ENCODE measurements around the gene AP3D1. TPM values are rescaled to one million over a fixed set of nuclear protein-coding genes. Genes with fewer than 3 reads are reported as not detected.

Gene AP3D1
- total RNA-seq, 1 experiment from 2014 or later: 69.3 TPM

DNA sequence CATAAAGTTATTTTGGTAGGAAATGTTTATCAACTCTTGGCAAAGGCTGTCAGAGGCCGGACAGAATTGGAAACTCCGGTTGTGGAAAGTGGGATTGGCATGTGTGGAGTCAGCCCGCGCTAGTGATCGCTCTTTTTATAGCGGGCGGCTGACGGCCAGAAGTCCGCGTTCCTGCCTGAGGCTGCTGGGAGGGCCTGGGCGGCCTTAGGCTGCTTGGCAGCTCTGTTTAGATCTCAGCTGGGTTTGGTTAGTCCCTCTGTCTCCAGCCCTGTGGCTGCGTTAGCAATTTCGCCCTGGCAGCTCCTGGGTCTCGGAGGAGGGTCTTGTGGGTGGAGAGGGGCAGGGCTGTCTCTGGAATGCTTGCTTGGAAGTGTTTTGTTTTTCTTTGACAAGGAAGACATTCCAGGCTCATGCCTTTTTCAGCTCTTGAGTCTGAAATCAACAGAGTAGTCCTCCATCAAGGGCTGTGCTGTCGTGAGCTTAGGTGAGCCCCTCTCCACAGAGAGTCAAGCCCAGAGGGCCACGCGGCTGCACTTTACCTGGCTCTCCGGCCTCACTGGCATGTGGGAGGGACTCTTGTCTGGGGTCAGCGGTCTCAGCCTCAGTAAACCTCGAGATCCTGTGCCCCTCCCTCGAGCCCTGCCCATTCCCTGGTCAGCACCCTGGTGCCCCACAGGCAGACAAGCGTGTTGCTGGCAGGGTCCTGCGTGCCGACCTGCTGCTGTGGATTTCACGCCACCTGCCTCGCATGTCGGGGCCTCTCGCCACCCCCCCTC lies 34.9 kb upstream of the AP3D1 start:
- DNase-seq (ENCODE audit: low read depth): peak; percentile 53
- in situ Hi-C loops (cut with HindIII; ENCODE audit: low pct_unique_long_range_greater_than_20kb, low sequenced_read_pairs): no loop called here

DNA sequence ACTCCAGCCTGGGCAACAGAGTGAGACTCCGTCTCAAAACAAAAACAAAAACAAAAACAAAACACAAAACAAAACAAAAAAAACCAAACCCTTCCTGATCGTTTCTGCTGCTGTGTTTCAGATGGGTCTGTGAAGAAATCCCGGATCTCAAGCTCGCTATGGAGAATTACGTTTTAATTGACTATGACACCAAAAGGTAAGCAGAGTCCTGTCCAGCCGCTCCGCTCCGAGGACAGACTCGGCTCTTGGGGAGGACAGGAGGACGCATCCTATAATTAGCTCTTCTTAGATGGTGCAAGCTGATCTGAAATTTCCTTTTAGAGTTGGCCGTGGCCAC lies 34.3 kb upstream of the AP3D1 start:
- in situ Hi-C loops (cut with HindIII; ENCODE audit: low pct_unique_long_range_greater_than_20kb, low sequenced_read_pairs): no loop called here
- no peak for DNase-seq (ENCODE audit: low read depth)

- in situ Hi-C loops (cut with HindIII; ENCODE audit: low pct_unique_long_range_greater_than_20kb, low sequenced_read_pairs): no loop called here
Observed at GRCh38 chr19:2184422-2184975, 33.1 kb upstream of the AP3D1 start.

DNA sequence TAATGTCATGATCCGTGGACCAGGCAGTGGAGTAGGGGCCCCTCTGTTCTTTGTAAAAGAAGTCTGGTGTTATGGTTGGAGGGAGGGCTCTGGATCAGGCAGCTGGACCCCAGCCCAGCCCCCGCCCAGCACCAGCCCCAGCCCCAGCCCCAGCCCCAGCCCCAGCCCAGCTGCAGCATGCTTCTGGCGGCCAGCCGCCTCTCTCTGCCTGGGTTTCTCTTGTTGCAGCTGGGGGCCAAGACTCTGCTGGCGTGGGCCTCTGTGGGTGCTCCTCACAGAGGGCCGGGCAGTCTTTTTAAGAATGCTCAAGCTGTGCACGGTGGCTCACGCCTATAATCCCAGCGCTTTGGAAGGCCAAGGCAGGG lies 30.2 kb upstream of the AP3D1 start:
- no peak for DNase-seq (ENCODE audit: low read depth)
- in situ Hi-C loops (cut with HindIII; ENCODE audit: low pct_unique_long_range_greater_than_20kb, low sequenced_read_pairs): no loop called here

More at GRCh38 chr19:2184422-2184975, 33.1 kb upstream of the AP3D1 start:
- DNase-seq (ENCODE audit: low read depth): no peak

- no peak for DNase-seq (ENCODE audit: low read depth)
- in situ Hi-C loops (cut with HindIII; ENCODE audit: low pct_unique_long_range_greater_than_20kb, low sequenced_read_pairs): no loop called here
Observed at GRCh38 chr19:2180881-2181632, 29.7 kb upstream of the AP3D1 start.

DNA sequence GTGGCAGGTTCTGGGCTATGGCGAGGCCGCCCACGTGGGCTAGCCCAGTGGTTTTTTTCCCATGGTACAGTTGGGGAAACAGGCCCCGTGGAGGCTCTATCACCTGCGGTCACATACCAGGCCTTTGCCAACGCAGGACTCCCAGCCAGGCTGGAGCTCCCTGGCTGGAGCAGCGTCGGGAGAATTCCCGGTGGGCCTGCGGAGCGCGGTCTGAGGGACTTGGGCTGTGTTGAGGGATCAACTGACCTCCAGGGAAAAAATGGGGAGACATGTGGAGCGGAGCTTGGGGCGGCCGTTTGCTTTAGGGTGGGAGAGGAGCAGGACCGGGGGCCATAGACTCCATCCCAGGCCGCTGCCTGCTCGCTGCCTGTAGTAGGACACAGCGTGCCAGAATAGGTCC lies 28.7 kb upstream of the AP3D1 start:
- no peak for DNase-seq (ENCODE audit: low read depth)
- in situ Hi-C loops (cut with HindIII; ENCODE audit: low pct_unique_long_range_greater_than_20kb, low sequenced_read_pairs): no loop called here

DNA sequence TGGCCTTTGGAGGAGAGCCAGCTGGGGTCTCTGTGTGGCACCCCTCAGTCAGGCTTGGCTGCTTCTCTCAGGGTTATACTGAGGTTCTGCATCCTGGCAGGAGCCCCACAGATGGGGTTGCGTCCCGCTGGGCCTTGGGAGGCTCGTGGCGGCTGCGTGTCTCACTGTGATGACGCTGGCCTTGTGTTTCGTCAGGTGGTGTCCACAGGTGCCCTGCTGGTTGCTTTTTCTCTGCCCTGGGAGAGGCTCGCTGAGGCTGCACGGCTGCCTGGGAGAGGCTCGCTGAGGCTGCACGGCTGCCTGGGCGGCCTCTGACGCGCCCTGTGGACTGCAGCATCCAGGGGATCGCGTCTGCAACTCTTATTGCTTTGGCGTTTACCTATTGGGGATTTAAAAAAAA lies 27.7 kb upstream of the AP3D1 start:
- in situ Hi-C loops (cut with HindIII; ENCODE audit: low pct_unique_long_range_greater_than_20kb, low sequenced_read_pairs): no loop called here
- DNase-seq (ENCODE audit: low read depth): no peak

- no peak for DNase-seq (ENCODE audit: low read depth)
- in situ Hi-C loops (cut with HindIII; ENCODE audit: low pct_unique_long_range_greater_than_20kb, low sequenced_read_pairs): no loop called here
Observed at GRCh38 chr19:2176337-2176994, 25.1 kb upstream of the AP3D1 start.

GRCh38 chr19:2175742-2176141 lies 24.4 kb upstream of the AP3D1 start:
- in situ Hi-C loops (cut with HindIII; ENCODE audit: low pct_unique_long_range_greater_than_20kb, low sequenced_read_pairs): no loop called here
- DNase-seq (ENCODE audit: low read depth): no peak

DNA sequence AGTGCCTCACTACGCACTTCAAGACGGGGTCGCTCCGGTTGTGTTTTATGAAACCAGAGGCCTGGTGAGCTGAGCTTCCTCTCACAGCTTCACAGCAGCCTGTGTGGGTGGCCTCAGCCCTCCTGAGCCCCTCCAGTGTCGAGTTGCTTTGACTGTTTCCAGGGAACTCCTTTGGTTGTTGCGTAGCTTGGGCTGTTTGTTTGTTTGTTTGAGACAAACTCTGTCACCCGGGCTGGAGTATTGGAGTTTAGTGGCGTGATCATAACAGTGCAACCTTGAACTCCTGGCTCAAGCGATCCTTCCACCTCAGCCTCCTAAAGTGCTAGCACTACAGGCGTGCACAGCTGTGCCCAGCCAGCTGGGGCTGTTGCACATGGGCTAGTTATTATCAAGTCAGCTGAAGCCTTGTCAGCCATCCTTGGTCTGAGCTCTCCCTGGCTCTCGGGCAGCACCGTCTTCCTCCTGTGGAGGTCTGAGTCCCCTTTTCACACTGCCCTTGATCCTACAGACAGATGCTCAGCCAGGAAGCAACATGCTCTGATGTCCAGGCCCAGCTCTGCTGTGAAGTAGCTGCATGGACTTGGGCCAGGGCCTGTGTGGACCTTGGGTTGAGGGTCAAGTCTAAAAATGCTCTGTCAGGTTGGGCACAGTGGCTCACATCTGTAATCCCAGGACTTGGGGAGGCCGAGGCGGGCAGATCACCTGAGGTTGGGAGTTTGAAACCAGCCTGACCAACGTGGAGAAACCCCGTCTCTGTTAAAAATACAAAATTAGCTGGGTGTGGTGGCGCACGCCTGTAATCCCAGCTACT lies 22.6 kb upstream of the AP3D1 start:
- in situ Hi-C loops (cut with HindIII; ENCODE audit: low pct_unique_long_range_greater_than_20kb, low sequenced_read_pairs): no loop called here
- DNase-seq (ENCODE audit: low read depth): no peak

GRCh38 chr19:2173388-2173766 lies 22.0 kb upstream of the AP3D1 start:
- no peak for DNase-seq (ENCODE audit: low read depth)
- in situ Hi-C loops (cut with HindIII; ENCODE audit: low pct_unique_long_range_greater_than_20kb, low sequenced_read_pairs): no loop called here

DNA sequence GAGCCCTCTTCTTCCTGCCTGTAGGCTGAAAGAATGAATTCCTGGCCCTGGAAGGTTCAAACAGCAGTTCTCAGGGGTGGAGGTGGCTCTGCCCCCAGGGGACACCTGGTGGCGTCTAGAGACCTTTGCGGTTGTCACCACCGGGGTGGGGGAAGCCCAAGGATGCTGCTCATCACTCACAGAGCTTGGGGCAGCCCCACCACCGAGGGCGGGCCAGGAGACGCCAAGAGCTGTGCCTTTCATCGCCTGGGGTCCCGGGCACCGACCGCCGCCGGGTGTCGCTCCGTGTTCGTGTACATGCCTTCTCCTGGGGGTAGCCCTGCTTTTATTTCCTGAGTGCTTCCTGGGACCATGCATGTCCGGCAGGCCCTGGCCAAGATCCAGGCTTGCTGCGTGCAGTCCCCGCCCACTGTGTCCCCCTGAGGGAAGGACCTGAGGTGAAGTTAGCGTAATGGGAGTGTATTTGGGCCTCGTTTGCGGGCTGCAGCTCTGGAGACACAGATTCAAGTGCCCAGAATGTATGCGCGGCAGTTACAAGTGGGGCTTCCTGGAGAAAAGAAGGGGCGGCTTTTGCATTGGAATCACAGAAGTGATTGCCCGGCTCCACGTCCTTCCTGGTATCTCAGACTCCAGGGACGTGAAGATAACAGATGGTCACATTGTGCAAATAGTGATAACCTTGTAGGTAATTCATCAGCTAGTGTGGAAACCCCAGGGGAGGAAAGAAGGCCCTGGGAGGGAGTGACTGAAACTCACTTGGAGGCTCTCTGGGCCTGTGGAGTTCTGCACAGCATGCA lies 20.2 kb upstream of the AP3D1 start:
- DNase-seq (ENCODE audit: low read depth): no peak
- in situ Hi-C loops (cut with HindIII; ENCODE audit: low pct_unique_long_range_greater_than_20kb, low sequenced_read_pairs): no loop called here

DNA sequence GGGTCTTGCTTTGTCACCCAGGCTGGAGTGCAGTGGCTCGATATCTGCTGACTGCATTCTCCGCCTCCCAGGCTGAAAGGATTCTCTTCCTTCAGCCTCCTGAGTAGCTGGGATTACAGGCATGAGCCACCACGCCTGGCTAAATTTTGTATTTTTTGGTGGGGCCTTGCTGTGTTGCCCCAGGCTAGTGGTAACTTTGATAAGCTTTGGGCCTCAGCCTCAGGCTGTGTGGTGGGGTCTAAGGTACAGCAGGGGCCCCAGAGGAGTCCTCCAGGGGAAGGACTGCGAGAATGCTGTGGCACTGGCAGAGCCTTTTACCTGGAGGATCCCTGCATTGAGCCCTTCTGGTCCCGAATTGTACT lies 19.6 kb upstream of the AP3D1 start:
- in situ Hi-C loops (cut with HindIII; ENCODE audit: low pct_unique_long_range_greater_than_20kb, low sequenced_read_pairs): no loop called here
- DNase-seq (ENCODE audit: low read depth): no peak

- in situ Hi-C loops (cut with HindIII; ENCODE audit: low pct_unique_long_range_greater_than_20kb, low sequenced_read_pairs): no loop called here
Observed at GRCh38 chr19:2170219-2170618, 18.9 kb upstream of the AP3D1 start.

DNA sequence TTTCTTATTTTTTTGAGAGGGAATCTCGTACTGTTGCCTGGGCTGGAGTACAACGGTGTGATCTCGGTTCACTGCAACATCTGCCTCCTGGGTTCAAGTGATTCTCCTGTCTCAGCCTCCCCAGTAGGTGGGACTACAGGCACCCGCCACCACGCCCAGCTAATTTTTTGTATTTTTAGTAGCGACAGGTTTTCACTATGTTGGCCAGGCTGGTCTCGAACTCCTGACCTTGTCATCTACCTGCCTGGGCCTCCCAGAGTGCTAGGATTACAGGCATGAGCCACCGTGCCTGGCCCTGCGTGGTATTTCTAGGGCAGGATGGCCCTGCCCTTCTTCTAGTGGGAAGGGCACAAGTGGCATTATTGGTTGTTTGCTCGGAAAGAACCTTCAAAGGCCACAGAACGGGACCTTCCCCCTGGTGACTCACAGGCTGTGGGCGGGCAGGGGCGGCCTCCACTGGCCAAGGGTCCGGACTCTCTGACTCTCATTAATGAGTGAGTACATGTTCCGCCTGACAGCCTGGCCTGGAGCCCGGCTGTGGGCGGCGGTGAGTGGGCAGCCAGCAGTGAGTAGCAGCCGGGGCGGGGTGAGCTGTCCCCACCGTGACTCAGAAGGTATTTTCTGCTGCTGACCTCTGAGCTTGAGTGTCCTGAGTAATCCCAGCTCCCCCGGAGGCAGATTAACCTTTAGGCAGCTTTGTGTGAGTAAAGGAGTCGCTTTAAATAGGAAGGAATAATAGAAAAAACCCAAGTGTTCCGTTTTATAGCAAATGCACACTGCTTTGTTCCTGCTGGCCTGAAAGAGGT lies 17.5 kb upstream of the AP3D1 start:
- in situ Hi-C loops (cut with HindIII; ENCODE audit: low pct_unique_long_range_greater_than_20kb, low sequenced_read_pairs): no loop called here
- peak; percentile 98 for DNase-seq (ENCODE audit: low read depth)

More at GRCh38 chr19:2170219-2170618, 18.9 kb upstream of the AP3D1 start:
- DNase-seq (ENCODE audit: low read depth): no peak

- in situ Hi-C loops (cut with HindIII; ENCODE audit: low pct_unique_long_range_greater_than_20kb, low sequenced_read_pairs): no loop called here
- DNase-seq (ENCODE audit: low read depth): no peak
Observed at GRCh38 chr19:2167896-2168618, 16.7 kb upstream of the AP3D1 start.
